Measurements from ENCODE around the gene CLVS2.

Gene CLVS2

DNA sequence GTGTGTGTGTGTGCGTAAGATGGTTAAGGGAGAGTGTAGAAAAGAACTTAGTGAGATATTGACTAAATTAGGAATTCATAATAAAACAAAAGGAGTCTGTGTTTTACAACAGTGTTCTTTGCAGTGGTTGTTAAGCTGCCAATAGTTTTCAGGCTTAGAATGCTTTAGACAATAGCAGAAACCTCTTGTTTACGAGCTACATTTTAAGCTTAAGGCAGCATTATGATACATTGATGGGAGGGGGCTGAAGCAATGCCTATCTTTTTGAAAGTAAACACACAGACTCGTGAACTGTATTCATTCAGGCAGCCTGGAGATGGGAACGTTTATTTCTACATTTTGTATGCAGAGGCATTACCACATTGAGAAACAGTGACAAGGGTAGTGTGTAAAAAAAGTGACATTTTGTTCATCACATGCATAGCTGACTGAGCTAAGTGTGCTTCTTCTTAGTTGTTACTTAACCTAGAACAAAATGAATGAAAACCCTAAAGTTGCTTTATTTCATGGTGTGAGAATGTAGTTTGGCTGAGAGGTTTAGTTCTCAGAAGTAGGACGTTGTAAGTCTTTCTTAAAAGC lies 21.2 kb downstream of the CLVS2 start:
- TF ChIP-seq, protein P1, sequence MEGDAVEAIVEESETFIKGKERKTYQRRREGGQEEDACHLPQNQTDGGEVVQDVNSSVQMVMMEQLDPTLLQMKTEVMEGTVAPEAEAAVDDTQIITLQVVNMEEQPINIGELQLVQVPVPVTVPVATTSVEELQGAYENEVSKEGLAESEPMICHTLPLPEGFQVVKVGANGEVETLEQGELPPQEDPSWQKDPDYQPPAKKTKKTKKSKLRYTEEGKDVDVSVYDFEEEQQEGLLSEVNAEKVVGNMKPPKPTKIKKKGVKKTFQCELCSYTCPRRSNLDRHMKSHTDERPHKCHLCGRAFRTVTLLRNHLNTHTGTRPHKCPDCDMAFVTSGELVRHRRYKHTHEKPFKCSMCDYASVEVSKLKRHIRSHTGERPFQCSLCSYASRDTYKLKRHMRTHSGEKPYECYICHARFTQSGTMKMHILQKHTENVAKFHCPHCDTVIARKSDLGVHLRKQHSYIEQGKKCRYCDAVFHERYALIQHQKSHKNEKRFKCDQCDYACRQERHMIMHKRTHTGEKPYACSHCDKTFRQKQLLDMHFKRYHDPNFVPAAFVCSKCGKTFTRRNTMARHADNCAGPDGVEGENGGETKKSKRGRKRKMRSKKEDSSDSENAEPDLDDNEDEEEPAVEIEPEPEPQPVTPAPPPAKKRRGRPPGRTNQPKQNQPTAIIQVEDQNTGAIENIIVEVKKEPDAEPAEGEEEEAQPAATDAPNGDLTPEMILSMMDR (IDR thresholded peaks at IDR 0.05; ENCODE audit: control insufficient read depth, insufficient read depth, low read depth, low read length, missing control alignments) = no peak
- no peak overlapping the region for H3K4me3 ChIP-seq (ENCODE audit: control insufficient read depth, low read depth, low read length)
- no peak for DNase-seq (ENCODE audit: low read depth)

DNA sequence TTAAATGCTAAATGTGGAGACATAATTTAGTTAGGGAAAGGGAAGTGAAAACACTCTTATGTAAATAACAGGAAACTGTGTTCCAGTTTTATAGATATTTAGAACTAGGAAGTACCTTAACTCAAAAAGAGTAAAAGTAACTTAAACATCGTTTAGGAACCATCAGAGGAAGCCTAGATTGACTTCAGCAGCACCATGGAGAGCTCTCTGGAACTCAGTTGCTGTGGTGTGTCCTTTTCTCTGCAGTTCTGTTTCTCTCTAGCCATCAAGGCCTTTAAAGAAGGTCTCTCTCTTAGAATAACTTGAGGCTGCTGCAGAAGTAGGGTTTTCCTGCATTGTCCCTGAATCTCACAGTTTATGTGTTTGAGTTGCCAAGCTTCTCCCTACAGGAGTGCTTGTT lies 26.9 kb downstream of the CLVS2 start:
- TF ChIP-seq, protein P1 (IDR thresholded peaks at IDR 0.05; ENCODE audit: control insufficient read depth, insufficient read depth, low read depth, low read length, missing control alignments) = no peak
- no peak overlapping the region for H3K4me3 ChIP-seq (ENCODE audit: control insufficient read depth, low read depth, low read length)
- no peak for DNase-seq (ENCODE audit: low read depth)

DNA sequence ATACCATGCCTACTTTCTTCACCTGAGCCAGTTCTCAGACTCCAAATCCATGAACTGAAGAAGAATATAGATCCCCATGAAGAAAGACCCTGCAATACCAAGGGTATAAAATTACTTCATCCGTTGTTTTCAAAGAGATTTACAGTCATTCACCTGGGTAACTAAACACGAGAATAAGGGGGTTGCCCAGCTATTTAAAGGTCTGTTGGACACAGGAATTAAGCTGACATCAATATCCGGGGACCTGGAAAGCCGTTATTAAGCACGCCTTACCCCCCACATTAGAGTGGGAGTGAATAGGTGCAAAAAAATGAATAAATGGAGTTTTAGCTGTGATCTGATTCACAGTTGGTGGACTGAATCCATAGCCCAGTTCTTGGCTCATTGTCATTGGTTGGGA lies 28.9 kb downstream of the CLVS2 start:
- DNase-seq (ENCODE audit: low read depth) = no peak
- H3K4me3 ChIP-seq (ENCODE audit: control insufficient read depth, low read depth, low read length) = no peak overlapping the region
- TF ChIP-seq, protein P1 (IDR thresholded peaks at IDR 0.05; ENCODE audit: control insufficient read depth, insufficient read depth, low read depth, low read length, missing control alignments) = no peak

DNA sequence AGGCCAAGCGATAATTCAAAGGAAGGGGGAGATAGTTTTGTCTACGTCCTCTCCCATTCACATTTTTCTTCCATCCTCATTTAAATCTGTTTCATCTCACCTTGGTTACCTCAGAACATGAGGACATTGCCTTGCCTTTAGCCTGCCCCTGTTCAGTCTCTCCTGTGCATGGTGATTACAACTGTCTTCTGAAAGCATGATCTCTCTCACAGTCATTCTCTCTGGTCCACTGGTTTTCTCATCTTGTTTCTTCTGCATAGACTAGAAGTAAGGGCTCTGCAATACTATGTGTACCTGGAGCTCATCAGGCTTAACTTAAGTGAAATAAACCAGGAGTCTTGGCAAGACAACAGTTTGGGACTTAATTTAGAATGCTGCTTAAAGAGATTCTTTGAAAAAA lies 31.4 kb downstream of the CLVS2 start:
- no peak for DNase-seq (ENCODE audit: low read depth)
- no peak overlapping the region for H3K4me3 ChIP-seq (ENCODE audit: control insufficient read depth, low read depth, low read length)
- TF ChIP-seq, protein P1 (IDR thresholded peaks at IDR 0.05; ENCODE audit: control insufficient read depth, insufficient read depth, low read depth, low read length, missing control alignments) = no peak

DNA sequence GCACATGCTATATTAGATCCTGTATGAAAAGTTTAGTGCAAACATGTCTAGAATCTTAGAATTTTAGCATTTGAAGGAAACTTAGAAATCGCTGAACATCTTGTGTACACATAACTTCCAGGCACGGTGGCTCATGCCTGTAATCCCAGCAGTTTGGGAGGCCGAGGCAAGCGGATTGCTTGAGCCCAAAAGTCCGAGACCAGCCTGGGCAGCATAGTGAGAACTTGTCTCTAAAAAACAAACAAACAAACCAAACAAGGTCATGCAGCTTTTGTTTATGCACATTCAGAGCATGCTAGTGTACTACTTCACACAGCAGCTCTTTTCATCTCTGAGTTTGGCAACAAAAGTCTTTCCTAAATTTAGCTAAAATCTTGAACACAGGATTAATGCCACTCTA lies 32.2 kb downstream of the CLVS2 start:
- DNase-seq (ENCODE audit: low read depth) = no peak
- no peak overlapping the region for H3K4me3 ChIP-seq (ENCODE audit: control insufficient read depth, low read depth, low read length)
- TF ChIP-seq, protein P1 (IDR thresholded peaks at IDR 0.05; ENCODE audit: control insufficient read depth, insufficient read depth, low read depth, low read length, missing control alignments) = no peak

DNA sequence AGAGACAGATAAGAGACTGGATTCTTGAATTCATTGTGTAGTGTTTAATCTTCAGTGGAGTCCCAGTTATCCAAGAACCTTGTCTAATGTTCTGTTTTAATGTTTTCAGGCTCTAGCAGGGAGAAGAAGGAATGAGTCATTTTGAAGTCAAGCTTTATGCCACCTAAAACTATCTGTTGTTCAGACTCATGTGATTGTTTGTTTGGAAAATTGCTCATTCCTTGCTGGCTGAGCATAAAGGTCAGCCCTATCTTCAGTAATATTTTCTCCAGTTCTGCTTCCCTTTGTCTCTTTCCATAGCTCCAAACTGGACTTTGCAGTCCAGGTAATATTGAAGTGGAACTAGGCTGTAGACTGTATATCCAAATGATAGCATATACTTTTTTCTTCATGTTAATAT lies 34.2 kb downstream of the CLVS2 start:
- TF ChIP-seq, protein P1 (IDR thresholded peaks at IDR 0.05; ENCODE audit: control insufficient read depth, insufficient read depth, low read depth, low read length, missing control alignments) = no peak
- H3K4me3 ChIP-seq (ENCODE audit: control insufficient read depth, low read depth, low read length) = no peak overlapping the region
- DNase-seq (ENCODE audit: low read depth) = no peak

DNA sequence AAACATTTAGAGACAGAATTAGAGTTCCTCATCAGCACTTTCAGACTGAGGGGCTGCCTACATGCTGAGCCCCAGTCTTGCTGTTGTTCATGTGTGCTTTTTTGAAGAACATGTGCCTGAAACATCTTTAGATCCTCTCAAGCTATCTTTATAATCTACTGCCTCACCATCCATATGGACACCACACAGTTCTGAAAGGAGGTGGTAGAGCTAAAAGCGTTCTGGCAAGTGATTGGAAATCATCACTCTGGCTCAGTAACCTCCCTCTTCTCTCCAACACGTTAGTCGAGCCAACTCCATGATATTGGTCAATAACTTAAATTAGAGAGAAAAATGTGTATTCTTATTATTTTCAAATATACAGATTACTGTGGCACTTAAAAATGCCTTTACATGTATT lies 40.6 kb downstream of the CLVS2 start:
- no peak for DNase-seq (ENCODE audit: low read depth)
- TF ChIP-seq, protein P1 (IDR thresholded peaks at IDR 0.05; ENCODE audit: control insufficient read depth, insufficient read depth, low read depth, low read length, missing control alignments) = no peak
- no peak overlapping the region for H3K4me3 ChIP-seq (ENCODE audit: control insufficient read depth, low read depth, low read length)
